HG02678 (cell line): Measurements from ENCODE around the gene HAL.

Experiments
- ATAC-seq: cut with Tn5 transposase; IDR thresholded peaks from one replicate; pipeline ENCODE4 v1.9.1; 2021; ENCODE audit warnings: mild to moderate bottlenecking, moderate library complexity; ENCODE audit not compliant: unreplicated experiment

HAL gene

GRCh38 chr12:96015672-96016071 is 19.5 kb upstream of the HAL start:
- no peak for ATAC-seq

- ATAC-seq, result no peak
These were observed 18.9 kb upstream of the HAL start for GRCh38 chr12:96014943-96015599.

- ATAC-seq, result no peak
These were observed 11.6 kb upstream of the HAL start for GRCh38 chr12:96007729-96008128.

- ATAC-seq, result no peak
These were observed 10.6 kb upstream of the HAL start for GRCh38 chr12:96006727-96007126.

GRCh38 chr12:96000858-96001257 is 4.7 kb upstream of the HAL start:
- no peak for ATAC-seq

GRCh38 chr12:95999484-95999883 is 3.3 kb upstream of the HAL start:
- ATAC-seq, result no peak

- ATAC-seq, result peak; percentile 98
These were observed 2.6 kb upstream of the HAL start for GRCh38 chr12:95998611-95999286.

DNA sequence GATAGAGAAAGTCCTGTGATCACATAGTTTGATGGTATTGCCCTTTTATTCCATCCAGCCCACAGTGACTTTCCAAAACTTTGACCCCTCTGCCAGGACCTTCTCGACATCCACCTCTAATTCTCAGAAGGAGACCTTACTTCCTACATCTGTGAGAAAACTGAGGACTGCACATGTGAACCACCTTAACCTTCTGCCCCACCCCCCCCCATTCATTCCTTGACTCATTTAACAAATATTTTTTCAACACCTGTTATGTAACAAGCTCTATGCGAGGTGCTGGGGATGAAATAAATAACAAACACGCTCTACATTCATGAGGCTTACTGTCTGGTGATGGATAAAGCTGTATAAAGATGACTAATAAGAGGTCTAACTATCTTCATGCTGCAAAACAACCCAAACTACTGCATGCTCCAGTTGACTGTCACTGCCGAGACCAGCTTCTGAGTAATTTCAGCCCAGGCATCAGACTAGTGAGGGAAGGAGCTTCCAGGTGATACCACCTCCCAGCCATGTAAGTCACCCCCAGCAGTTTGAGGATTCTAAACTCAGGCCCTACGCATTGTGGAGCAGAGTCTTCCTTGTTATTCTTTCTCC is 1.9 kb upstream of the HAL start:
- no peak for ATAC-seq

DNA sequence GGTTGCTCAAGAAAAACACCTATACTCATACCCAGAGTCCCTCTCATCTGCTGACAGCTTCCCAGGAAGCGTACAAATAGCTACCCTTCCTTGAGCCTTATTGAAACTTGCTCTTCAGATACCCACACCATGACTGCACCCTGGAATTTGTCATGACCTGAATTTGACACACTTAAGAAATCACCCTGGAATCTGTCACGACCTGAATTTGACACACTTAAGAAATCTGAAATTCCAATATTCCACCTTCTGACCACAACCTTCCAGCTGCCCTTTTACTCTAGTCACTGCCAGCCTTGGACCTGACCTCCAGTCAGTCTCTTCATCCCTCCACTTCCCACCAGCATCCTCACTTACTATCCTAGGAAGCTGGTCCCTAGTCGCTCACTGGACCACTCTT is 1.1 kb upstream of the HAL start:
- no peak for ATAC-seq

GRCh38 chr12:95995238-95996031 is 709 bp downstream of the HAL start:
- ATAC-seq, result no peak

DNA sequence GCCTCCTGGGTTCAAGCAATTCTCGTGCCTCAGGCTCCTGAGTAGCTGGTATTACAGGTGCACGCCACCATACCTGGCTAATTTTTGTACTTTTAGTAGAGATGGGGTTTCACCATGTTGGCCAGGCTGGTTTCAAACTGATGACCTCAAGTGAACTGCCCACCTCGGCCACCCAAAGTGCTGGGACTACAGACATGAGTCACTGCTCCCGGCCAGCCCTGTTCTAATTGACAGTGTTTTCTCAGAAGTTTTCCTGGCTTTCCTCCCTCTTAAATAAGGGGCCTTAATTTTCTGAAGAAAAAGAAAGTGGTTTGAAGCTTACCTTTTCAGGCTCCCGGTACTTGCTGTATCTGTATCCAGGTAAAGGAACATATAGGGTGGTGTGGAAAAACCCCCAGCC is 1.7 kb downstream of the HAL start:
- ATAC-seq, result no peak

- ATAC-seq, result no peak
These were observed 2.2 kb downstream of the HAL start for GRCh38 chr12:95993907-95994306.

- no peak for ATAC-seq
These were observed 6.0 kb downstream of the HAL start for GRCh38 chr12:95990136-95990535.

GRCh38 chr12:95989504-95990123 is 6.5 kb downstream of the HAL start:
- ATAC-seq, result no peak

DNA sequence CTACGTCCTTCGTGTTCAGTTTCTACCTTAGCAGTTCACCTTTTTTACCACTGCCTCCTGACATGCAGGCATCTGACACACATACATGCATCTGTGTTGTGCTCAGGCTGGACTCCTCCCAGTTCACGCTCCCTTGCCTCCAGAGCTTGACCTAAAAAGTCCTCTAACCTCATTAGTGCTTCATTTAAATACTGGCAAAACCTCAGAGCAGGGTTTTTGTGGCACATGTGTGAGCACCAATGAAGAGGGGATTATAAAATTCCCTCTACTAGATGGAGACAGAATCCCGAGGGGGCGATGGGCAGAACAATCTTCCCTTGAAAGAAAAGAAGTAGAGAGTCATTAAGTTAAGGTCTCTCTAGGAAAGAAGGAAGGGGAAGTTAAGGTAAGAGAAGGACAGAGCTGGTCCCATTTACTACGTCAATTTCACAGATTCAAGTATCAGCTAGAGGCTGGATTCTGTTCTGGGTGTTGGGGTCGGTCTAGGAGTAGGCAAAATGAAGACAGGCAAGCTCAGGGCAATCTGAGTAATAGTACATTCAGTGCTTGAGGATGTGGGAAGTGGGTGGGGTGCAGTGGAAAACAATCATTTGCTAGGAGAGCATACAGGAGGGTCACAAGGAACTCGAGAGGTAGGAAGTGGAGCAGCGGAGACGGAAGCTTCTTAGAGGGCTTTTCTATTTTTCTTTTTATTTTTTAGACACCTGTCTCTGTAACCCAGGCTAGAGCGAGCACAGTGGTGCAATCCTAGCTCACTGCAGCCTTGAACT is 7.5 kb downstream of the HAL start:
- ATAC-seq, result no peak

- no peak for ATAC-seq
These were observed 9.2 kb downstream of the HAL start for GRCh38 chr12:95986635-95987570.

GRCh38 chr12:95984682-95985081 is 11.5 kb downstream of the HAL start:
- no peak for ATAC-seq

- no peak for ATAC-seq
These were observed 13.5 kb downstream of the HAL start for GRCh38 chr12:95982602-95983001.

DNA sequence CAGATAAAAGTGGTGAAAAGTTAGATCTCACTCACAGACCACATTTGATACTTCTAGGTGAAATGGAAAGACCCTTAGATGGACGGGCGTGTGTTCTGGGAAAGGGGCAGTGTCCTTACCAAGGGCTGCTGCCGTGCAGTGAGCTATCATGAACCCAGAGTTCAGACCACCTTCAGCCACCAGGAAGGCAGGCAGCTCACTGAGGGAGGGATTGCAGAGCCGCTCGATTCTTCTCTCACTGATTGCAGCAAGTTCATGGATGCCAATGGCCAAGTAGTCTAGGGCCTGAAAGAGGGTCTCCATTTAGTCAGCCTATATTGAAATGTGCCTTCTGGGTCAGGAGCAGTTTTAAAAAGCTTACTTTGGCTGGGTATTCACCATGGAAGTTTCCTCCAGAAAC is 15.7 kb downstream of the HAL start:
- ATAC-seq, result no peak
